Stomach smooth muscle (tissue), 2 donors: Measurements from ENCODE around the gene RAPGEF1.
"Not testable (repeated sequence)": the region's sequence is repeated elsewhere in the genome, so short reads cannot be mapped to it uniquely, and the experiment has no call there.

Source experiments
- H3K27ac ChIP-seq: one replicate; pipeline ENCODE4 v1.7.0; 2013; ENCODE audit warnings: mild to moderate bottlenecking, low read length, inconsistent platforms
- H3K27me3 ChIP-seq, 2 donors: one replicate each; pipeline ENCODE4 v1.7.0; 2013; ENCODE audit warnings: low read length in 2 of 2; ENCODE audit not compliant: insufficient read depth in 2 of 2, control insufficient read depth in 1 of 2
- H3K36me3 ChIP-seq, 2 donors: one replicate each; pipeline ENCODE4 v1.7.0; 2013; ENCODE audit warnings: low read length in 2 of 2; ENCODE audit not compliant: control insufficient read depth in 2 of 2, insufficient read depth in 2 of 2
- H3K4me1 ChIP-seq: one replicate; pipeline ENCODE4 v1.7.0; 2013; ENCODE audit warnings: low read length; ENCODE audit not compliant: control insufficient read depth, insufficient read depth
- H3K4me3 ChIP-seq, 2 donors: one replicate each; pipeline ENCODE4 v1.7.0; 2013; ENCODE audit warnings: low read length in 2 of 2
- H3K9ac ChIP-seq, 2 donors: one replicate each; pipeline ENCODE4 v1.7.0; 2013; ENCODE audit warnings: low read length in 2 of 2, mild to moderate bottlenecking in 1 of 2
- H3K9me3 ChIP-seq, 2 donors: one replicate each; pipeline ENCODE4 v1.7.0; 2013; ENCODE audit warnings: low read length in 2 of 2; ENCODE audit not compliant: control insufficient read depth in 2 of 2
- donor health status: healthy.
- donor health status: Pancreatic carcinoma.

RAPGEF1 gene

DNA sequence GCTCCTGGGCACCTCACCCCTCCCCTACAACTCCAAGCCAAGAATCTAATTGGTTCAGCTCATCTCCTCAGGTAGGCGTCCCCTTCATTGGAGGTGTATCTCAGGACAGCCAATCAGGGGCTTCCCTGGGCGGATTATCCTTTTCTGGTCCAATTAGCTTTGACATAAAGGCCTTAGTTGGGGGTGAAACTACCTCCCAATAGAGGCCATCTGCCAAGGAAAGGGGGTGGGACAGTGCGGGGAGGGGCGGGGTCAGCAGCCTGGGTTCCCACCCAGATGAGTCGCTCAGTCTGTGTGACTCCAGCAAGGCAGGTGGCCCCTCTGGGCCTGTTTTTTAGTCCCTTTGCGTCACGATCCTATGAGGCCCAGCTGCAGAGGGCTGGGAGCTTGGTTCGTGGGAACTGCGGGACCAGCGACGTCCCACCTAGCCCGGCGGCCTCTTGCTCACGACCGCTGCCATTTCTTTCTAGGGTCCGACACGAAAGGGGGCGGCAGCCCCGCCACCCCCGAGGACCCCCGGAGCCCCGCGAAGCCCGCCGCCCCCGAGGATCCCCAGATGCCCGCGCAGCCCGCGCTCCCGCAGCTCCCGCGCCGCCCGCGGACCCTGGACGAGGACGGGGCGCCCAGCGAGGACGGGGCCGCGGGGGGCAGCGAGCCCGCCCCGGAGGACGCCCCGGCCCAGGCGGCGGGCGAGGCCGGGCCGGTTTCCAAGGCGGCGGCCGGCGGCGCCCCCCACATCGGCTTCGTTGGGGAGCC lies 185.6 kb downstream of the RAPGEF1 start:
- H3K4me1 ChIP-seq, result no peaks in the 10 kb centered on the region
- H3K9ac ChIP-seq, result no peak overlapping the region
- no peak overlapping the region for H3K27ac ChIP-seq
- no peak overlapping the region for H3K4me3 ChIP-seq
- no peaks in the 10 kb centered on the region for H3K36me3 ChIP-seq
- peaks cover 22 to 34% of the 10 kb centered on the region in 2 donors for H3K27me3 ChIP-seq
- no peaks in the 10 kb centered on the region for H3K9me3 ChIP-seq

GRCh38 chr9:131552030-131552429 lies 187.8 kb downstream of the RAPGEF1 start:
- H3K36me3 ChIP-seq, result no peaks in the 10 kb centered on the region
- H3K27ac ChIP-seq, result no peak overlapping the region
- H3K9me3 ChIP-seq, result no peaks in the 10 kb centered on the region
- H3K4me1 ChIP-seq, result peaks cover 1% of the 10 kb centered on the region
- H3K27me3 ChIP-seq, result peaks cover 26 to 42% of the 10 kb centered on the region in 2 donors
- no peak overlapping the region for H3K9ac ChIP-seq
- no peak overlapping the region for H3K4me3 ChIP-seq

- H3K9me3 ChIP-seq, H3K36me3 ChIP-seq, H3K4me3 ChIP-seq, H3K27ac ChIP-seq, H3K9ac ChIP-seq: not testable (repeated sequence)
- Histone ChIP-seq H3K4me1 (peaks cover 15% of the 10 kb centered on the region), H3K27me3 (peaks cover 27 to 44% of the 10 kb centered on the region in 2 donors)
Measured at GRCh38 chr9:131550465-131550864, 189.4 kb downstream of the RAPGEF1 start.

DNA sequence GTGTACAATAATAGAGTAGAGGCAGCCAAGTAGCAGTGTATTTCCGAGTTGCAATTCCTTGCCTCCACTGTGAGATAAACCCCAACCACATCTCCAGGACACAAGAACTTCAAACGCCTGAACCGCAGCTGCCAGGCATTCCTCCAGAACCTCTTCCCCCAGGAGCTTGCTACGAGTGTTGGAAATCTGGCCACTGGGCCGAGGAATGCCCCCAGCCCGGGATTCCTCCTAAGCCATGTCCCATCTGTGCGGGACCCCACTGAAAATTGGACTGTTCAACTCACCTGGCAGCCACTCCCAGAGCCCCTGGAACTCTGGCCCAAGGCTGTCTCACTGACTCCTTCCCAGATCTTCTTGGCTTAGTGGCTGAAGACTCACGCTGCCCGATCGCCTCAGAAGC lies 190.7 kb downstream of the RAPGEF1 start:
- H3K4me1 ChIP-seq, result peaks cover 15% of the 10 kb centered on the region
- not testable (repeated sequence) for H3K9ac ChIP-seq, H3K9me3 ChIP-seq, H3K36me3 ChIP-seq, H3K27ac ChIP-seq, H3K4me3 ChIP-seq
- peaks cover 26 to 40% of the 10 kb centered on the region in 2 donors for H3K27me3 ChIP-seq

DNA sequence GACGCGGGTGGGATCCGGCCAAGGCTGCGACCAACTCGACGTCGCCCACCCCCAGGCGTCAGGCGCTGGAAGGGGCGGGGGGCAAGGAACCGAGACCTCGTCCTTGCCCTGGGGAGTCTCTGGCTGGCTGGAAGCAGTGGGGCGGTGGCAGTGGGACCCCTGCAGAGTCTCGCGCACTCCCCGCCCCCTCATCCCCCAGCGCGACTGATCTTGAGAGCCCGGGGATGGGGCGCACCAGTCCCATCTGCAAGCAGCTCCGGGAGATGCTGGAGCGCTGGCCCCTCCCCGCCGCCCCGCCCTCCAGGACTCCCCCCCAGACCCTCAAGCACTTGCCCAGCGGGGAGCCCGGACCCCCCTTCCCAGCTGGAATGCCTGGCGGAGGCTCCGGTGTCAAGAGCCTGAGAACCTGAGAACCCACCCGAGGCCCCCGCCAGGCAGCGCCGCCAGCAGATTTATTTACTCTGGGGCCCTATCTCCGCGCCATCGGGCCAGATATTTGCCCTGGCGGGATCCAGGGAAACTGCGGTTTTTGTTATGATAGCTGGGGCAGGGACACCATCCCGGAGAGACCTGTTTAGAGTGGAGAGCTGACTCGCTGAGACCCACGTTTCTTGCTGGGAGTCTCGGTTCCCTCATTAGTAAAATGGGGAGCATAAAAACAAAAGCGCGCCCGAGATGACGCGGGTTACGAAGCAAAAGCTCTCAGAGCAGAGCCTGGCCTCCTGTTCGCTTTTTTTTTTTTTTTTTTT lies 193.4 kb downstream of the RAPGEF1 start:
- Histone ChIP-seq H3K36me3 (no peaks in the 10 kb centered on the region), H3K9me3 (peaks cover 5 to 8% of the 10 kb centered on the region in 2 donors), H3K27me3 (peaks cover 18 to 29% of the 10 kb centered on the region in 2 donors), H3K9ac (no peak overlapping the region), H3K4me1 (peaks cover 15% of the 10 kb centered on the region), H3K4me3 (peak overlapping the region; percentile 59 to 62), H3K27ac (no peak overlapping the region)

- Histone ChIP-seq H3K36me3 (no peaks in the 10 kb centered on the region), H3K9ac (no peak overlapping the region), H3K27me3 (peaks cover 18 to 29% of the 10 kb centered on the region in 2 donors), H3K4me1 (peaks cover 15% of the 10 kb centered on the region), H3K9me3 (peaks cover 5 to 8% of the 10 kb centered on the region in 2 donors), H3K27ac (no peak overlapping the region), H3K4me3 (peak overlapping the region in 1 of 2 donors; percentile 29)
Measured at GRCh38 chr9:131545786-131546335, 194.0 kb downstream of the RAPGEF1 start.

DNA sequence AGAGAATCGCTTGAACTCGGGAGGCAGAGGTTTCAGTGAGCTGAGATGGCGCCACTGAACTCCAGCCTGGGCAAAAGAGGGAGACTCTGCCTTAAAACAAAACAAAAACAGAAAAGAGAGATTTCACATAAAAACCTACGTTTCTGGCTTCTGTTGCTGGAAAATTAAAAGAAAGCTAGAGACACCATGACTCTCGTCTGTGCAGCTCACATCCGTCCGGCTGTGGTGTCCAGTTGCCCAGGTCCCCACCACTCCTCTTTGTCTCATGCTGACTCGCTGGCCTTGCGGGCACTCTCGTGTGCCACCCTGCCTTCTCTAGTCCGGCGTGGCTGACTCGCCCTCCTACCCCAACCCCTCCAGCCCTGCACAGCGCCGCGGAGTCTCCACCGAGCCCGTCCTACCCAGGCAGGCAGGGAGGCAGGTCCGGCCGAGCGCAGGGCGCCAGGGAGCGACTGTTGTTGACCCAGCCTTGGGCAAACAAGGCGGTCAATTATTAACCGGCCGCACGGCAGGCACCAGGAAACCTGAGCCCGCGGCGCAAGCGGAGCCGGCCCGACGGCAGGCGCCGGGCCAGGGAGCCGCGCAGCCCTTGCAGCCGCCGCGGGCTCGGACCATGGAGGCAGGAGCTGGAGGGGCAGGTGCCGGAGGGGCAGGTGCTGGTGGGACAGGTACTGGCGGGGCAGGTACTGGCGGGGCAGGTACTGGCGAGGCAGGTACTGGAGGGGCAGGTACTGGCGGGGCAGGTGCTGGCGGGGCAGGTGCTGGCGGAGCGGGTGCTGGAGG lies 194.7 kb downstream of the RAPGEF1 start, which contains the start of gene PRRT1B:
Gene PRRT1B (plus strand): TSS at position 521 of the 783 bp plus-strand sequence. CDS start 93 bp downstream, at position 614.
- Histone ChIP-seq H3K9me3 (peaks cover 5 to 8% of the 10 kb centered on the region in 2 donors), H3K36me3 (no peaks in the 10 kb centered on the region), H3K27ac (no peak within 1 kb of the TSS), H3K9ac (no peak within 1 kb of the TSS), H3K4me3 (peak within 1 kb of the TSS in 1 of 2 donors; percentile 29), H3K4me1 (peaks cover 15% of the 10 kb centered on the region), H3K27me3 (peaks cover 18 to 29% of the 10 kb centered on the region in 2 donors)

- no peak overlapping the region for H3K4me3 ChIP-seq
- peaks cover 15% of the 10 kb centered on the region for H3K4me1 ChIP-seq
- H3K27ac ChIP-seq, result no peak overlapping the region
- peaks cover 16 to 20% of the 10 kb centered on the region in 2 donors for H3K27me3 ChIP-seq
- no peaks in the 10 kb centered on the region for H3K36me3 ChIP-seq
- peaks cover 5 to 8% of the 10 kb centered on the region in 2 donors for H3K9me3 ChIP-seq
- no peak overlapping the region for H3K9ac ChIP-seq
Measured at GRCh38 chr9:131543141-131543540, 196.7 kb downstream of the RAPGEF1 start.

- H3K27ac ChIP-seq, result no peak overlapping the region
- H3K4me1 ChIP-seq, result no peaks in the 10 kb centered on the region
- no peaks in the 10 kb centered on the region for H3K27me3 ChIP-seq
- no peaks in the 10 kb centered on the region for H3K36me3 ChIP-seq
- no peak overlapping the region for H3K9ac ChIP-seq
- no peak overlapping the region for H3K4me3 ChIP-seq
- peaks cover 5 to 6% of the 10 kb centered on the region in 2 donors for H3K9me3 ChIP-seq
Measured at GRCh38 chr9:131539223-131539923, 200.5 kb downstream of the RAPGEF1 start.

GRCh38 chr9:131537946-131538345 lies 201.9 kb downstream of the RAPGEF1 start:
- no peaks in the 10 kb centered on the region for H3K36me3 ChIP-seq

More at GRCh38 chr9:131537946-131538345, 201.9 kb downstream of the RAPGEF1 start:
- Histone ChIP-seq H3K27ac (no peak overlapping the region), H3K9ac (no peak overlapping the region), H3K27me3 (no peaks in the 10 kb centered on the region), H3K4me3 (no peak overlapping the region), H3K4me1 (no peaks in the 10 kb centered on the region), H3K9me3 (peaks cover 0 to 2% of the 10 kb centered on the region in 2 donors)
